NCI-H2196 treated with DMSO at 0.1 percent for 48 hours (cell line): ENCODE data around the gene IMP4.
"Not testable (repeated sequence)": the region's sequence is repeated elsewhere in the genome, so short reads cannot be mapped to it uniquely, and the experiment has no call there.

Experiments
- DNase-seq: peaks from one replicate; lab custom pipeline; 2025; ENCODE audit not compliant: unreplicated experiment; lab: John Stamatoyannopoulos, UW

The IMP4 gene, protein sequence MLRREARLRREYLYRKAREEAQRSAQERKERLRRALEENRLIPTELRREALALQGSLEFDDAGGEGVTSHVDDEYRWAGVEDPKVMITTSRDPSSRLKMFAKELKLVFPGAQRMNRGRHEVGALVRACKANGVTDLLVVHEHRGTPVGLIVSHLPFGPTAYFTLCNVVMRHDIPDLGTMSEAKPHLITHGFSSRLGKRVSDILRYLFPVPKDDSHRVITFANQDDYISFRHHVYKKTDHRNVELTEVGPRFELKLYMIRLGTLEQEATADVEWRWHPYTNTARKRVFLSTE

DNA sequence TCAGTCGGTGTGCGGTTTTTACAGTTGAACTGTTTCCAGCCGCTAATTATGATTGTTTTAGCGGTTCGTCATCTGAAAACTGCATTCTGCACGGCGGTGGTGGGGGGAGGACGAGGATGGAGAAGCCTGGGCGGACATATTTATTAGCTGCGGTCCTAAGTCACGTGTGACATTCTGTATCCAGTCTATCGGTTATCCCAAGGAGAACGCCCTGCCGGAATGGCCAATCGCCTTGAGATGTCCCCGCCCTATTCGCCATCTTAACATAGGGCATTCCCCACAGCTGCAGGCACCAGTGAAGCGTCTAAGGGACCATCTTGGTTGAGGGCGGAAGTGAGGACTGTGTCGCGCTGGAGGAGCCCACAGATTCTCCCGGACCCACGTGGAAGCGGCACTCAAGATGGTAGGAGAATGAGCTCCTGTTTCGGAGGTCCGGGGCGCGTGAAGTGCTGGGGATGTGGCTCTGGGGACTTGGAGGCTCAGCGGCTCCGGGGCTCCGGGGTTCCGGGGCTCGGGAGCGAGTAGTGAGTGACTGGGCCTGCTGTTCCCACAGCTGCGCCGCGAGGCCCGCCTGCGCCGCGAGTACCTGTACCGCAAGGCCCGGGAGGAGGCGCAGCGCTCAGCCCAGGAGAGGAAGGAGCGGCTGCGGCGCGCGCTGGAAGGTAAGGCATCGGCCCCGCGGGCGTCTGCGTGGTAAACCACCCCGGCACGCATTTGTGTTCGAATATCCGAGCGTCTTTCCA lies at the start of gene IMP4:
IMP4 (plus strand) TSS at position 365 of the 743 bp plus-strand sequence; CDS start at position 401, 36 bp downstream.
- DNase-seq = peak; percentile 98

DNA sequence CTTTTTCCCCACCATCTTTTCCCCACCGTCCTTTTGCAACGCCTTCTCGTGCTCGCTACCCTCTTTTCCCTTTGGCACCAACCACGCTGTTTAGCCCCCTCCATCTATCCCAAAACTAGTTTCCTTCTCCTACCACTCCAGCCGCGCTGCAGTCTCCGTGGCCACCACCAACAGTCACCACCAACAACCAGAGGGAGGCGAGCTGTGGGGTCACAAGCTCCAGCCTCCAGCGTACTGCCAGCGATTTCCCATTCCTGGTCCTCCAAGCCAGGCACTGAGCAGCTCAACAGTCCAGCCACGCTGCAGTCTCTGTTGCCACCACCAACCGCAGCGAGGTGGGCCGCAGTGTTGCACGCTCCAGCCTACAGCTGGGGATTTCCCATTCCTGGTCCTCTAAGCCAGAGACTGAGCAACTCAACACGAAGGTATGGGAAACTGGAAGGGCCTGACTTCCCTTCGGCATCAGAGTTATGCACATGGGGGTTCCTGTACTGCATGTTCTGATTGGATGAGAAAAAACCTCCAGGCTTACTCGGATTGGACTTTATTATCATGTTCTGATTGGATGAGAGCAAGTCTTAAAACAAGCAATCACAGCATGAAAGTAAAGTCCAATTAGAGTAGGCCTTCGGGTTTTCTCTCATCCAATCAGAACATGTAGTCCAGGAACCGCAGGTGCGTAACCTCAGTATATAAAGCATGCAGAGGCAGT lies 42.3 kb upstream of the IMP4 start:
- DNase-seq = no peak

DNA sequence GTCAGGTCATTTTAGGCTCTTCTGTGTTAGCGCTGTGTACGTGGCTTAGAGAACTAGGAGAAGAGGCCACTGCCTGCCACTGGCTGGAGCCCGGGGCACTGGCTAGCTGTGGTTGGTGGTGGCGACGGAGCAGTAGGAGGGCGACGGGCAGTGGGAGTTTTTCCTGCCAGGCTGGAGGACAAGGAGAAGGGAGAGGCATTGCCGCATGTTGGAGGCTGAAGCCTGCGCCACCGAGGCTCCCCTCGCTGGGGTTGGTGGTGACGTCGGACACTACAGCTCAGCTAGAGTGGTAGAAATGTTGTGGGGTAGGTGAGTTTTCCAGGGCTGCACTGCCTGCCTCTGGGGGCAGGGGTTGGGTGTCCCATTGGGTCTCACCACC lies 41.7 kb upstream of the IMP4 start:
- no peak for DNase-seq

DNA sequence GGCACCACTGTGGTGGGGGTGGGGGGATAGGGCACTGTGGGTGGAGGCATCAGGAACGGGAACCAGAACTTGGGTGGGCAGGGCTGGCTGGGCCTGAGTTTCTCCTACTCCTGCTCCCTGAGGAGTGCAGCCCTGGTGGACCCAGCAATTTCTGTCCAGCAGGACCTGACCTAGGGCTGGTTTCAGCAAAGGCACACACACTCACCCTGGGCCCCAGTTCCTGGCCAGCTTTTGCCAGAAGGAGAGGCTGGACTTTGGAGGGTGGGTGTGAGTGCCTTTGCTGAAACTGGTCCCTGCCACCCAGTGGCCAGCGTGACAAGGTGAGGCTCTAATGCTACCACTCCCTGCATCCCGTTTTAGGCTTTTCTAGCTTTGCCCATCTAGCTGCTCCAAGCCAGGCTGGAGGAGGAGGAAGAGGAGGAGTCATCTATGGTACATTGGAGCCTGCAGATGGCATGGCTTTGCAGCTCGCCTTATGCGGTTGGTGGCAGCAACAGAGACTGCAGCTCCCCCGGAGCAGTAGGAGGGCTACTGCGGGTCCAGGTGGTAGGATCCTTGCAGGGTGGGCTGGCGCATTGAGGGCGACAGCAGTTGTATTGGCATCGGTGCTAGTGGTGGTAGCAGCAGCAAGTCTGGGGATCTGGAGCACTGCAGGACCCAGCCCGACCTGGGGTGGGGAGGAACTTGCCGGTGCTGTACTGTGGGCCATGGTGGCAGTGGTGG lies 40.4 kb upstream of the IMP4 start:
- no peak for DNase-seq

DNA sequence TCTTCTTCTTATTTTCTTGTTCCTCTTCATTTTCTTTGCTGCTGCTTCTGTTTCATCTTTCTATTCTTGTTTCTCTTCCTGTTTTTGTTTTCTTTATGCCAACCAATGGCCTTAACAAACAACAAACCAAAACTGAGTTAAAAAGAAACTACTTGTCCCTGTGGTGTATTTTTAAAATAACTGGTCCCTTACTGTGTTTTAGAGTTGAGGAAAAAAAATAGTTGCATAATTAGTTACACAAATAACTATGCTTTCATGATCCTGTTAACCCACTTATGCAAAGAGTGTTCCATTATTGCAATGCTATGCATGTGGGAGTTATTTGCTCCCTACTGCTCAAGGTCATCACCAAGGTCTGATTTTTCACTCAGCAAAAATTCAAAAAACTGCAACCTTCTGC lies 39.5 kb upstream of the IMP4 start:
- no peak for DNase-seq

DNA sequence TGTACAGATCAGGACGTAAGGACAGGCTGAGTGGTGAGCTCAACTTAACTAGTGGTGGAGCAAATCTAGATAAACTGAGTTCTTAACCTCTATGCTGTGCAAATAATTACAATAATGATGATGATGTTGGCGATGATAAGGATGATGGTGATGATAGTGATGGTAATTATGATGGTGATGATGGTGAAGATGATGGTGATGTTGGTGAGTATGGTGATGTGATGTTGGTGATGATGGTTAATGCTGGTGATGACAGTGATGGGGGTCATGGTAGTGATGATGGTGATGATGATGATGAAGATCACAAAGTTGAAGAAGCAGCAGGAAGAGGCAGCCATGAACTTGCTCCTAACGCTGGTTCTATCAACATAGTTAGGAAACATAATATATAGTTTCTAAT lies 38.0 kb upstream of the IMP4 start:
- DNase-seq = no peak

DNA sequence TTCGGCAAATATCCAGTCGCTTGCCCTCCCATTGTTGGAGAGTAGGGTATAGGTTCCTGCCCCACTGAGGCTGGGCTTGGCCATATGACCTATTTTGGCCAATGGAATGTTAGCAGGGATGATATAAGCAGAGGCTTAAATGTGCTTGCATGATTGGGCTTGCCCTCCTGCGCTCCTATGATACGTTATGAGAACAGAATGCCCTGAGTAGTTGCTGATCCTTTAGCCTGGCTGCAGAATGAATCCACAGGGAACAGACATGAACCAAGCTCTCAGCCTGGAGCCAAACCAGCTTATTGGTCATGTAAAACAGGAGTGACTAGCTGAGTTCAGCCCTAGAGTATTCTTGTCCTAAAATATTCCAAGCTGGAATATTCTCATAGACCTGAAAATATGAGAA lies 34.8 kb upstream of the IMP4 start:
- DNase-seq = no peak

DNA sequence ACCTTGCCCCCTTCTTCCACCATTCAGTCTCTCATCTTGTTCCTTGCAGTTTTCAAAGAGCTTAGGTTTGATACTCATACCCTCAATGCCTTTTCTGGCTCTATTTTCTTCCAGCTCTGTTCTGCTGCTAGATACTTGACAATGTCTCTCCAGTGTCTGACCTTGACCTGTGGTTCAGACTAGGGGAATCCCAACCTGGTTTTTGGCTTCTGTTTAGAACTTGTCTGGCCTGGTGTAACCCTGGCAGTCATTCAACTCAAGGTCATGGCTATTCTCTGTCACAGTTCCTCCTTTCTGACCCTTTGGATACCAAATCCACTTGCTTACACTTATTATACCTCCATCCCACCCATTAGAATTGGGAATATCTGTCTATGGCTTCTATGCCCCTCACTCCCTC lies 31.8 kb upstream of the IMP4 start:
- no peak for DNase-seq

DNA sequence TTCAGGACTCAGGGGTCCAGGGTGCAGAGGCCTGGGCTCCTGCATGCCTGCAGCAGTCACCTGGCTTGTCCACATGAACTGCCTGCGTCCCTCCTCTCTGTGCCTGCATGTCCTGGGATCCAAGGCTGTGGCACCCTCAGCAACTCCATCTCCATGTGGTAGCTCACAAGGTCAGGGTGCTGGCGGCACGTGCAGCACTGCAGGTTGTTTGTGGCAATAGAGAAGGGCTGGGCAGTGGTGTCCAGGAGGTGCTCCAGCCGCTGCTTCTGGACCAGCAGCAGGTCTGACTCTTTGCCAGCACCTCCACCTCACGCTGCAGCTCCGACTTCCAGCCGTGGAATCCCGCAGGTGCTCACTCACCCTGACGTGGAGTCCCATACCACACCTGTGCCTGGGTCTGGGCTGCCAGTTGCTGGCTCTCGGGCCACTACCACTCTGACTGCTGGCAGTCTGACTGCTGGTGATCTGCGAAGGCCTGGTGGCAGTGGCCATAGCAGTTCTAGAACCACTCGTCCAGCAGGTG lies 28.8 kb upstream of the IMP4 start:
- no peak for DNase-seq

DNA sequence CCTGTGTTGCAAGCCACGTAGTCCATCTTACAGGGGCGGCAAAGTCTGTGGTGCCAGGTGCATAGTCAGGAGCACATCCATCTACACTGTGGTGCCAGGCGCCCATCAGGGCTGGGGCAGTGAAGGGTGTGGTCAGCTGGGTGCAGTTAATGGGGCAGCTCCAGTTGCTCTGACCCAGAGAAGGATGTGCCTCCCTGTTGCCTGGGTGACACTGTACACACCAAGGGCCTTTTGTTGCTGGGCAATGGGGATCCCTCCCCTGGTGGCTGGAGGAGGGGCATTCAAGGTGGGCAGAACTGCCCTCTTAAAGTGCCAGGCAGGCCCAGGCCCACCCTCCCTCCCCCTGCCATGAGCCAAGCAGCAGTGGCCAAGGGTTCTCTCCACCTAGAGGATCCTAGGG lies 28.3 kb upstream of the IMP4 start:
- DNase-seq = no peak

DNA sequence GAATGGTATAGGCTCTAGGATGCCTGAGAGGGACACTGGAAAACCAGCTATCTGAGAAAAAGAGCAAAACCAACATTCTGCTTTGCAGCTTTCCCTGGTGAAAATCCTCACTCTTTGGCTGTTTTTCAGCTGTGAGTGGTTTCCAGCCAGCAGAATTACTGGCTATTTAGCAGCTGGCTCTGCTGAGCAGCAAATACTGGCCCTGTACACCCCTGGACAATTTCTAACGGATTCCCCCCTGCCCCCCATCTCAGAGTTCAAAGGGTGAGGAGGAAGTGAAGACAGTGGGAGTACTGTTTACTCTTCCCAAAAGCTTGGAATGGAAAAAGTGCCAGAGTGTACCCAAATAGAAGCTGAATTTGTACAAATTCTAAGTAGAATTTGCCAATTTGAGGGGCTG lies 26.1 kb upstream of the IMP4 start:
- no peak for DNase-seq

DNA sequence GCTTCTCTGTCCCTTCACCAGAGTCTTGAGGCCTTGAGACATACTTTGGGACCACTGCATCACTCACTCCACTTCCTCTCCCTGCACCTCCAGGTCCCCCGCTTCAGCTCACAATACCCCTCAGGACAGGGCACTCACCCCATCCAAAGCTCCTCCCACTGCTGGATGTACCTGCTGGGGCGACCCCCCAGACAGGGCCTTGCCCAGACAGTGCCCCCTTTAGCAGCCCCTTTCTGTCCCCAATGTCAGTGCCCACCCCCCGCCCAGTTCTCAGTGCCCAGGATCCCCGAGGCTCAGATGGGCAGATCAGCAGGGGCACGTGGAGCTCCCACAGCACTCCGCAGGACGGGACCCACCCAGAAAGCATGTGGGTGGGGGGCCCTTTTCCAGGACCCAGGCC lies 23.8 kb upstream of the IMP4 start:
- no peak for DNase-seq

DNA sequence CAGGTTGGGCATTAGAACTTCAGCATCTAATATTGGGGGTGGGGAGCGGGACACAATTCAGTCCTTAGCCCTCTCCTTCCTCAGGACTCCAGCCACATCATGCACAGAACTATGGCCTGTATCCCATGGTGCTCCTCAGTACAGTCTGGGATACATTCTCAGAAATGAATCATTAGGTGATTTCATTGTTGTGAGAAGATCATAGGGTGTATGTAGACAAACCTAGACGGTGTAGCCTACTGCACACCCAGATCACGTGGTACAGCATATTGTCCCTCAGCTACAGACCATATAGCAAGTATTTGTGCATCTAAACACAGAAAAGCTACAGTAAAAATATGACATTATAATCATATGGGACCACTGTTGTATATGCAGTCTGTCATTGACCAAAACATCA lies 23.2 kb upstream of the IMP4 start:
- DNase-seq = no peak

DNA sequence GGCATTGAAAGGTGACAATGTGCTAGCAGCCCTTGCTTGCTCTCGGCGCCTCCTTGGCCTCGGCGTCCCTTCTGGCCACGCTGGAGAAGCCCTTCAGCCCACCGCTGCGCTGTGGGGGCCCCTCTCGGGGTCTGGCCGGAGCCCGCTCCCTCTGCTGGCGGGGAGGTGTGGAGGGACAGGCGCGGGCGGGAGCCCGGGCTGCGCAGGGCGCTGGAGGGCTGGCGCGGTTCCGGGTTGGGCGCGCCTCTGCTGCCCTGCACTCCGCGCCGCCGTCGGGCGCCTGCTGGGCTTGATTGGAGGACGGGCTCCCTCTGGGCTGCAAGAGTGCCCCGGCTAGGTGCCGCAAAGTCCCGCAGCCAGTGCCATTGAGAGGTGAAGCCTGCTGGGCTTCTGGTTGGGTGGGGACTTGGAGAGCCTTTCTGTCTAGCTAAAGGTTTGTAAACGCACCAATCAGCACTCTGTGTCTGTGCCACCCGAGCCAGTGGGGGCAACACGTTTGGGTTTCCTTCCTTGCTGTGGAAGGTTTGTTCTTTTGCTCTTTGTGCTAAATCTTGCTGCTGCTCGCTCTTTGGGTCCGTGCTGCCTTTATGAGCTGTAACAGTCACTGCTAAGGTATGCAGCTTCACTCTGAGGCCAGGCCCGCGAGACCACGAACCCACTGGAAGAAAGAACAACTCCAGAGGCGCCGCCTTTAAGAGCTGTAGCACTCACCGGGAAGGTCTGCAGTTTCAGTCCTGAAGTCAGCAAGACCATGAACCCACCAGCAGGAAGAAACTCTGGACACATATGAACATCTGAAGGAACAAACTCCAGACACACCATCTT lies 14.8 kb upstream of the IMP4 start:
- no peak for DNase-seq

DNA sequence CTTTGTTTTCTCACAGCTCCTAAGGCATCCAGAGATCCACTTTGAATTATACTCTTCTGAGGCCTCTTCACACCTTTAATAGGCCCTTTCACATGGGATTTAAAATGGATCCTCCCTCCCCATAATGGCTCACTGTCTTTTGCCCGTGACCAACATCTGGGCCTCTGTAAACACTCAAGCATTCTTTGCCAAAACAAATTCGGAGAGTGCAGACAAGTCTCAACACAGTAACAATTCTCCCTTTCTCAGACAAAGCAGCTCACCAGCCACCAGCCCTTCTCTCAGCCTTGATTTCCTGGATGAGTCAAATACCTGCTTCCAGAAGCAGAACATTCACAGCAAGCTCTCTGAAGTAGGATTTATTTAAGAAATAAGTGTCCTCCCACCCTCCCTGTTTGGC lies 14.0 kb upstream of the IMP4 start:
- DNase-seq = no peak

DNA sequence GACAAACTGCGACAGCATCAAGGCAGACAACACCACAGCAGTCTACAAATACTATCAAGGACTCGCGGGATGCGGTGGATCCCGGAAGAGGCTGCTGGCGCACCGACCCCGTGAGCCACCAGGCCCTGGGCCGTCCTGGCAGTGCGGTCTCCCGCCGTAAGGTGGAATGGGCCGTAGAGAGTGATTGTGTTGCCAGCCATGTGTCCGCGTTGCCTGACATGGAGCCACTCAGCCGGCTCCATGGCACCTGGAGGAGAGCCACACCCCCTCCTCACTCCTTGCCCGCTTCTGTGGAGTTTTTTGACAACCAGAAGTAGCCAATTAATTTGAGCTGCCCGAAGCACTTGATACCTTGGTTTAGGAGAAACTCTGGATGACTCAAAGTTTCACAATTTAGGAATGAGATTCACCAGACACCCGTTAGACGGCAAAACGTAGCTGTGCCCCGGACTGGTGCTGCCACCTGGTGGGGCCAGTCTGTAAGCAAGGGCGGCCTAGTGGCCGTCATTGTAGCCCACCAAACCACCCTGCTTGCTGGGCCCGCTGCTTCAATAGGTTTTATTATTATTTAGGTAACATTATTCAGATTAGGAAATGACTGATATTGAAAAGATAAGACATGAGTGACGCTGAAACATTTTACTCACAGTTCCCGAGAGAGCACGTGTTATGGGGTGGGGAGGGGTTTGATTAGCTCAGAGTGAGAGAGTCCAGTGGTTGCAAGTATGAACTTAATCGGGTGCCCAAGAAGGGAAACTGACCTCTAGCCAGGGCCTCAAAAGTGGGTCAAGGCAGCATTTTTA lies 10.2 kb upstream of the IMP4 start:
- DNase-seq = peak; percentile 24

DNA sequence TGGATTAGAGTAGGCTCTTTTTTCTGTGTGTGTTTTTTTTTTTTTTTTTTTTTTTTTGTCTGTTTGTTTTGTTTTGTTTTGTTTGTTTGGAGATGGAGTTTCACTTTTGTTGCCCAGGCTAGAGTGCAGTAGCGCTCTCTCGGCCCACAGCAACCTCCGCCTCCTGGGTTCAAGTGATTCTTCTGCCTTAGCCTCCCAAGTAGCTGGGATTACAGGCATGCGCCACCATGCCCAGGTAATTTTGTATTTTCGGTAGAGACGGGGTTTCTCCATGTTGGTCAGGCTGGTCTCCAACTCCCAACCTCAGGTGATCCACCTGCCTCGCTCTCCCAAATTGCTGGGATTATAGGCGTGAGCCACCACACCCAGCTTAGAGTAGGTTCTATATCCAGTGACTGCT lies 9.4 kb upstream of the IMP4 start:
- not testable (repeated sequence) for DNase-seq

DNA sequence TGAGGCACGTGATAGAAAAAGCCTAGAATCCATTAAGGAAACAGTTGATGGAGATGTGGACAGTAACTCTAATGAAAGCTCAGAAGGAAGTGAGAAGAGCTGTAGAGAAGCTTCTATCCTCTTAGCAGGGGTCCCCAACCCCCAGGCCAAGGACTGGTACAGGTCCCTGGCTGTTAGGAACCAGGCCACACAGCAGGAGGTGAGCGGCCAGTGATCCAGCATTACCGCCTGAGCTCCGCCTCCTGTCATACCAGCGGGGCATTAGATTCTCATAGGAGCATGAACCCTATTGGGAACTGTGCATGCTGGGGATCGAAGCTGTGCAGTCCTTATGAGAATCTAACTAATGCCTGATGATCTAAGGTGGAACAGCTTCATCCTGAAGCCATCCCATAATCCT lies 8.7 kb upstream of the IMP4 start:
- DNase-seq = no peak

DNA sequence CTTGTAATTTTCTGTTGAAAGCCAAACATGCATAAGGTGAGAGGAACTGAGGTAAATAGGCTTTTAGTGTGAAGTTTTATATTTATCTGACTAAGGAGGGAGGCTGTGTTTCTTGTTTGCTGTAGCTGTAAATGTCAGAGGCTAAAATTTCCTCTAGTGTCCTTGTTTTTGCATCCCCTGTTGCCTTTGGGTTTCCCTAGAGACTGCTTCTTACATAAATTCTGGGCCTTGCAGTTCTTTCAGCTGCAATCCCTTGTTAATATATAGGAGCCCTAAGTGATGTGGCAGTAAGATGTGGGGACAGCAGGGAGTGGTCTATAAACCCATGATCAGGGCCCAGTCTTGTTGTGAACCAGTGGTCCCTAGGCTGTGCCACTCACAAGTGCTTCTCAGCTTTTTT lies 7.5 kb upstream of the IMP4 start:
- no peak for DNase-seq
